CD4-positive, alpha-beta T cell treated with Interferon gamma for 1 hour (primary cell): ENCODE results near the gene PGBD5.

Source experiments
- DNase-seq: peaks from one replicate; pipeline ENCODE4 v3.0.0-alpha.2; 2020

Gene PGBD5

GRCh38 chr1:230394134-230394533, 32.0 kb downstream of the PGBD5 start:
- DNase-seq, result no peak

GRCh38 chr1:230393722-230394121, 32.4 kb downstream of the PGBD5 start:
- no peak for DNase-seq

GRCh38 chr1:230392920-230393521, 33.1 kb downstream of the PGBD5 start:
- no peak for DNase-seq

GRCh38 chr1:230392536-230392909, 33.6 kb downstream of the PGBD5 start:
- no peak for DNase-seq

GRCh38 chr1:230391776-230392535, 34.2 kb downstream of the PGBD5 start:
- no peak for DNase-seq

GRCh38 chr1:230390371-230390770, 35.8 kb downstream of the PGBD5 start:
- DNase-seq, result no peak

- no peak for DNase-seq
Measured at GRCh38 chr1:230387876-230388275, 38.3 kb downstream of the PGBD5 start.

GRCh38 chr1:230387296-230387695, 38.8 kb downstream of the PGBD5 start:
- DNase-seq, result no peak

- DNase-seq, result no peak
Measured at GRCh38 chr1:230386637-230387262, 39.4 kb downstream of the PGBD5 start.

- DNase-seq, result no peak
Measured at GRCh38 chr1:230385930-230386329, 40.2 kb downstream of the PGBD5 start.

- no peak for DNase-seq
Measured at GRCh38 chr1:230385158-230385450, 41.0 kb downstream of the PGBD5 start.

- DNase-seq, result no peak
Measured at GRCh38 chr1:230384380-230385157, 41.6 kb downstream of the PGBD5 start.

GRCh38 chr1:230383425-230383824, 42.7 kb downstream of the PGBD5 start:
- DNase-seq, result no peak

- DNase-seq, result no peak
Measured at GRCh38 chr1:230382001-230382491, 44.1 kb downstream of the PGBD5 start.

GRCh38 chr1:230381585-230381984, 44.5 kb downstream of the PGBD5 start:
- DNase-seq, result no peak

GRCh38 chr1:230381049-230381467, 45.1 kb downstream of the PGBD5 start:
- no peak for DNase-seq

GRCh38 chr1:230379928-230380327, 46.2 kb downstream of the PGBD5 start:
- no peak for DNase-seq

- DNase-seq, result no peak
Measured at GRCh38 chr1:230379462-230379861, 46.7 kb downstream of the PGBD5 start.

GRCh38 chr1:230377851-230378250, 48.3 kb downstream of the PGBD5 start:
- no peak for DNase-seq

GRCh38 chr1:230377324-230377723, 48.8 kb downstream of the PGBD5 start:
- DNase-seq, result no peak

GRCh38 chr1:230376296-230376695, 49.8 kb downstream of the PGBD5 start:
- no peak for DNase-seq

- DNase-seq, result no peak
Measured at GRCh38 chr1:230375780-230376179, 50.4 kb downstream of the PGBD5 start.

GRCh38 chr1:230375147-230375546, 51.0 kb downstream of the PGBD5 start:
- no peak for DNase-seq
